IPS-20b (cell line): Measurements from ENCODE around the gene RAB11FIP4.
A peak's percentile ranks its signal among the peaks of the same experiment; 100 is the strongest.

Experiments used
- H3K27ac ChIP-seq: one replicate; pipeline ENCODE4 v1.5.1; 2013; ENCODE audit warnings: low read length
- H3K27me3 ChIP-seq: 2 replicates; pipeline ENCODE4 v1.6.1; 2013; ENCODE audit warnings: mild to moderate bottlenecking, low read length, inconsistent platforms; ENCODE audit not compliant: insufficient read depth
- H3K36me3 ChIP-seq: 2 replicates; pipeline ENCODE4 v1.6.1; 2013; ENCODE audit warnings: low read depth, mild to moderate bottlenecking, inconsistent platforms, low read length, moderate library complexity; ENCODE audit not compliant: insufficient read depth
- H3K4me1 ChIP-seq: 2 replicates; pipeline ENCODE4 v1.6.1; 2013; ENCODE audit warnings: mild to moderate bottlenecking, control low read depth, inconsistent platforms, low read length, moderate library complexity; ENCODE audit not compliant: insufficient read depth
- H3K4me3 ChIP-seq: 2 replicates; pipeline ENCODE4 v1.5.1; 2013; ENCODE audit warnings: mild to moderate bottlenecking, low read length, inconsistent platforms
- H3K9ac ChIP-seq: 2 replicates; pipeline ENCODE4 v1.6.1; 2013; ENCODE audit warnings: low read depth, mild to moderate bottlenecking, inconsistent platforms, low read length, moderate library complexity
- H3K9me3 ChIP-seq: 2 replicates; pipeline ENCODE4 v1.6.1; 2013; ENCODE audit warnings: mild to moderate bottlenecking, low read depth, low read length, inconsistent platforms; ENCODE audit not compliant: insufficient read depth

RAB11FIP4 gene

DNA sequence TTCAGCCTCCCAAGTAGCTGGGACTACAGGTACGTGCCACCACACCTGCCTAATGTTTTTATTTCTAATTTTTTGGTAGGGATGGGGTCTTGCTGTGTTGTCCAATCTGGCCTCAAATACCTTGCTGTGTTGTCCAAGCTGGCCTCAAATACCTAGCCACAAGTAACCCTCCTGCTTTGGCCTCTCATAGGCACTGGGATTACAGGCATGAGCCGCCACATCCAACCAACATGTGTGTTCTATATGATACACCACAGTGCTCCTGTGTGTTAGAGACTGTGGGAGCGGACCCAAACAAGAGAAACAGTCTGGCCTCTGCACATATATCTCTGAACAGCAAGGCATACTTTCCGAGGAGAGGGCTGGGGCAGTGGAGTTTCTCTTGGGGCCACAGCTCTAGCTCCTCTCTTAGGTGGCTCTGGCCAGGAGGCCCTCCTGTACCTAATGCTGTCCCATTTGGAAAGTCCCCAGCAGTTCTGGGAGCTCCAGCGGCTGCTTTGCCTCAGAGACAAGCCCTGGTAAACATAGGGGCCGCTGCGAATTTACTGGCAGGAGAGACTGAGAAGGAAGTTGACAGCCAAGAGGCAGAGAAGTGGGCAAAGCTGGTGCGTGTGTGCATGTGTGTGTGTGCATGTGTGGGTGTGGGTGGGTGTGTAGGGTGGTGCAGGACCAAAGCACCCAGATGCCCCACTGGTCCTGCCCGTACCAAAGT lies 95.0 kb downstream of the RAB11FIP4 start:
- Histone ChIP-seq H3K27ac (no peak overlapping the region), H3K4me3 (peak overlapping the region; percentile 63; the same call in 1 of the 2 replicates), H3K36me3 (no peaks in the 10 kb centered on the region), H3K4me1 (peaks cover 23% of the 10 kb centered on the region), H3K9ac (no peak overlapping the region), H3K9me3 (no peaks in the 10 kb centered on the region), H3K27me3 (peaks cover 16% of the 10 kb centered on the region)

DNA sequence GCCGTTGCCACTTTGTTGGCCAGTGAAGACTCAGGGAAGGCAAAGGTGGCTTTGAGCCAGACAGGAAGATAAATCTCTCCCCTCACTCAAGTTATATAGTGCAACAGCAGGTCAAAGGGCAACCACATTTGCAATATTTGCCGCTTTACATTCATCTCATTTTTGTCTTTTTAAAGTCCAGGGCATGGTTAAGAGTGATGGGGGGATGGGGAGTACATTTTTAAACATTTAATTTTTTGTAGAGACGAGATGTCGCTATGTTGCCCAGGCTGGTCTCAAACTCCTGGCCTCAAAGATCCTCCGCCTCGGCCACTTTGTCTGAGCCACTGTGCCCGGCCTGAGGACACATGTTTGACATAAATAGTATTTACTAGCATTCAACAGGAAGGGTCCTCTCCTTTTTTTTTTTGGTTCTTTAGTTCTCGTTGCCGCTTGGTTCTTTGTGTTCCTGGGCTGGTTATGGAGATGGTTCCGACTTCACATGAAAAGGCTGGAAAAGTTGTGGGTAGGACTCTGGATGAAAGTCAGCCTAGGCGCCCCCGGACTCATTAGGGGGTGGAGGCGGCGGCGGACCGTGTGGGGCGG lies 95.7 kb downstream of the RAB11FIP4 start:
- peak overlapping the region; percentile 63 for H3K4me3 ChIP-seq

DNA sequence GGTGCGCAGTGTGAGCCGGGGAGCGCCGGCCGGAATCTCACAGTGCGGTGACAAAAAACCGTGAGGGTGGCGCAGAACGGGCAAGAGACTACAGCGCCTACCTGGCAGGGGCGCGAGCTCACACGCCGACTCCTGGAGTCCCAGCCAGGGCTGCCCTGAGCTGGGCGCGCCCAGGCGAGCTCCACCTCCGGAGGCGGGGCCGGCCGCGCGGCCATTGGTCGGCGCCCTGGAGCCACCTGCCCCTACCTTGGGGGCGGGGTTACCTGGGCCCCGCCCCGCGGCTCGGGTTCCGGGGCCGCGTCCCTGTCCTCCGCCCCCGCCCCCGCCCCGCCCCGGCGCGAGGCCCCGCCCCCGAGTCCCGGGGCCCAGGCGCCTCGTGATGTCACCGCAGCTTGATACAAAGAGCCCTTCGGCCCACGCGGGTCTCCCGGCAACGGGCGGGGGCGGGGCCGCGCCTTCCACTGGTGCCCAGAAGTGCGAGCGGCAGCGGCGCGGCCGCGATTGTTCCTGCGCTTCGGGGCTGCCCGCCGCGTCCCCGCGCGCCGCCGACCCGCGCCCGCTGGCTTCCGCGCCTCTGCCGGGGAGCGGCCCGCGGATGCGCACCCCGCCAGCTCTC lies 96.3 kb downstream of the RAB11FIP4 start:
- H3K9me3 ChIP-seq, result no peaks in the 10 kb centered on the region
- peak overlapping the region; percentile 73; the same call in 1 of the 2 replicates for H3K9ac ChIP-seq
- peak overlapping the region; percentile 80 for H3K4me3 ChIP-seq
- H3K27me3 ChIP-seq, result peaks cover 16% of the 10 kb centered on the region
- peak overlapping the region; percentile 7 for H3K27ac ChIP-seq
- H3K36me3 ChIP-seq, result no peaks in the 10 kb centered on the region
- H3K4me1 ChIP-seq, result peaks cover 23% of the 10 kb centered on the region

More for the DNA sequence above, 95.7 kb downstream of the RAB11FIP4 start:
- Histone ChIP-seq H3K9ac (peak overlapping the region; percentile 71; the same call in 1 of the 2 replicates), H3K4me1 (peaks cover 23% of the 10 kb centered on the region), H3K27me3 (peaks cover 16% of the 10 kb centered on the region), H3K27ac (peak overlapping the region; percentile 7), H3K36me3 (no peaks in the 10 kb centered on the region), H3K9me3 (no peaks in the 10 kb centered on the region)

DNA sequence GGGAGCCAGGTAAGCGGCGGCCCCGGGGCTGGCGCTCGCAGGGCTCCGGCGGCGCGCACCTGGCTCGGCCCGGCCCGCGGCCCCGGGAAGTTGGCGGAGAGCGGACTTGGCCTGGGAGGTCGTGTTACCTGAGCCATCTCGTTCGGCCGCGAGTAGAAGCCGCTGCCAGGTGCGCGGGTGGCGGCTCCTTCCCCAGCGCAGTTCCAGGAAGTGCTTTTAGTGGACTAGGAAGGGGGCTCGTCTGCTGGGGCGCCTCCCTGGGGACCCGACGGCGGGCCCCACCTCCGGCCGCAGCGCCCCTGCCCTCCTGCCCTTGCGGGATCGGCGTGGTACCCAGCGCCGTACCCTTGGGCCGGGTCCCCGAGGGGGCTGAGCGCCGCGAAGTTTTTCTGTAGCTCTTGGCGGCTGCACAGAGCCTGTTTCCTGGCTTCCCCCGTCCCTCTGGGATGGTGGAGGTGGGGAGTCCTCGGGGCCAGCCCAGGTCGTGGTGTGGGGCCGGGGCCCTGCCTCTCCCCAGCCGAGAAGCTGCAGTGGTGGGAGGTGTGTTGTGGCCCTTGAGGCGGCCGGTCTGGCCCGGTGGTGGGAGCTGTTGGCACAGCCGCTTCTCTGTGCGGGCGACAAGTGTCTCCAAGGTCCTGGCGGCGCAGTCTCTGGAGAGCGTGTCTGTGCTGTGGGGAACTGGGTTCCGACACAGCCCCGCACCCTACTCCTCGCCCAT lies 96.9 kb downstream of the RAB11FIP4 start:
- Histone ChIP-seq H3K36me3 (no peaks in the 10 kb centered on the region), H3K9ac (peak overlapping the region; percentile 73; the same call in 1 of the 2 replicates), H3K4me1 (peaks cover 23% of the 10 kb centered on the region), H3K4me3 (peak overlapping the region; percentile 80), H3K27me3 (peaks cover 16% of the 10 kb centered on the region), H3K9me3 (no peaks in the 10 kb centered on the region), H3K27ac (no peak overlapping the region)

DNA sequence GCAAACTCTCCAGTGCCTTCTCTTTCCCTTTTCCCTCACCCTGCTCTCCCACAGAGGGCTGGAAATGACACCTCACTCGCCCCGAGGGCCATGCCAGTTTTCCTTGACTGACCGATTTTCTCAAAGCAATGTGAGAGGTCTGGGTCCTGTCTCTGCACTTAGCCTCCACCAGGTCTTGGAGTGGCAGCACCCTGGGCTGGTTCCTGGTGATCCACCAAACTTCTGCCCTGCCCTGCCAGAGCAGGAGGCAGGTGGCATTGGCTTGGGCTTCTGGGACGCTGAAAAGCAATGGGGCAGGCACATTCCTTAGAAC lies 97.5 kb downstream of the RAB11FIP4 start:
- no peaks in the 10 kb centered on the region for H3K36me3 ChIP-seq
- H3K9ac ChIP-seq, result peak overlapping the region; percentile 73; the same call in 1 of the 2 replicates
- no peaks in the 10 kb centered on the region for H3K9me3 ChIP-seq
- peak overlapping the region; percentile 80 for H3K4me3 ChIP-seq
- peaks cover 23% of the 10 kb centered on the region for H3K4me1 ChIP-seq
- H3K27ac ChIP-seq, result no peak overlapping the region
- peaks cover 16% of the 10 kb centered on the region for H3K27me3 ChIP-seq

DNA sequence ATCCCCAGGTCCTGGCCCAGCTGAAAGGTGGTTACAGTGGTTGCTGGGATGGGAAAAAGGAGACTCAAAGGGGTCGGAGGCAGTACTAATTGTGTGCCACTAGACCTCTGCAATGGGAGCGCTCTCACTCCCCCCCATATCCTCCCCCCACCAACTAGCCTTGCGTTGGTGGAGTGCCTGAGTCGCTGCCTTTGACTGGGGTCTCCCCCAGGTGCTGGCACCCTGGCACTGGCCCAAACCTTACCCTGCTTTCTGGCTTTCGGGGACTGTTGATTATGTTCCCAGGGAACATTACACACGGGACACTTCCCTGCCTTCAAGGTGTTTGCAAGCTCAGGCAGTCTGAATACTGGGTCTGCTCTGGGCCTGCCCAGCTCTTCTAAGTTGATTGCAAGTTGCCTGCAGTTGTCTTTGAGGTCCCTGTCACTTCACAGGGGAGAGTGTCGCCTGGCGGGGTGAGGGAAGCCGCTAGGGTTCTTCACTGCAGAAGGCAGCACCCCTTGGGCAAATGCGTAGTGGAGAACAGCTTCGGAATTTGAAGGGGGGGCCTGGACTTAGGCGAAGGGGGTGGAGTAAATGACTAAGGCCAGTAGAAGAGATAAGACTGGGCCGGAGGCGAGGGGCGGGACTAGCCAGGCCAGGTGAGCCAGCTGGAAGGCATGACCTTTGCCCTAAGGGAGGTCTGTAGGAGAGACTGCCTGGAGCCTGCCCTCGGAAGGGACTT lies 98.0 kb downstream of the RAB11FIP4 start:
- Histone ChIP-seq H3K4me3 (peak overlapping the region; percentile 80), H3K27me3 (peaks cover 16% of the 10 kb centered on the region), H3K36me3 (no peaks in the 10 kb centered on the region), H3K9me3 (no peaks in the 10 kb centered on the region), H3K27ac (no peak overlapping the region), H3K4me1 (peaks cover 26% of the 10 kb centered on the region), H3K9ac (peak overlapping the region; percentile 73; the same call in 1 of the 2 replicates)

DNA sequence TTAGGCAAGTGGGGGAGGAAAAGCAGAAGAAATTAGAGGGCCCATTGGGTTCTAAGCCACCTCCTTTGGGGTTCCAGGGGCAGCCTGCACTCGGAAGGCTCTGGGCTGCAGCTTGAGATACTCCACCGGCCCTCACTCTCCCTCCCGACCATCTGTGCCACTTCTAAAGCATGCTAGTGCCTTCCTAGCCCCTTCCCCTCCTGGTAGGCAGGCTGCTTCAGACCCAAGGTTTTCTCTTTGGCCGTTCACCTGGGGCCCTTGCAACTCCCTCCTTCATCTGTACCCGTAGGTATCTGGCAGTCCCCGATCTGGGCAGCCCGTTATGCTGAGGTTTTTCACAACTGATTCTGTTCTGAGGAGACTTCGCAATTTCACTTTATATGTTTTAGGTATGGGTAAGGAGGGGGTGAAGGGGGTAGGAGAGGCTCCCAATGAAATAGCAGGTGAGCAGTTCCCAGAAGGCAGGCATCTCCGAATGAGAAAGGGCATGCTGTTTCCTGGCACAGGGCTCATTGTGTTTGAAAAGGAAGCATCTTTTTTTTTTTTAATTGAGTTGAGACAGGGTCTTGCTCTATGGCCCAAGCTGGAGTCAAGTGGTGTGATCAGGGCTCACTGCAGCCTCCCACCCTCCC lies 98.7 kb downstream of the RAB11FIP4 start:
- no peaks in the 10 kb centered on the region for H3K9me3 ChIP-seq
- H3K9ac ChIP-seq, result peak overlapping the region; percentile 27; the same call in 1 of the 2 replicates
- peaks cover 26% of the 10 kb centered on the region for H3K4me1 ChIP-seq
- H3K4me3 ChIP-seq, result peak overlapping the region; percentile 80
- peaks cover 16% of the 10 kb centered on the region for H3K27me3 ChIP-seq
- H3K27ac ChIP-seq, result no peak overlapping the region
- H3K36me3 ChIP-seq, result no peaks in the 10 kb centered on the region

DNA sequence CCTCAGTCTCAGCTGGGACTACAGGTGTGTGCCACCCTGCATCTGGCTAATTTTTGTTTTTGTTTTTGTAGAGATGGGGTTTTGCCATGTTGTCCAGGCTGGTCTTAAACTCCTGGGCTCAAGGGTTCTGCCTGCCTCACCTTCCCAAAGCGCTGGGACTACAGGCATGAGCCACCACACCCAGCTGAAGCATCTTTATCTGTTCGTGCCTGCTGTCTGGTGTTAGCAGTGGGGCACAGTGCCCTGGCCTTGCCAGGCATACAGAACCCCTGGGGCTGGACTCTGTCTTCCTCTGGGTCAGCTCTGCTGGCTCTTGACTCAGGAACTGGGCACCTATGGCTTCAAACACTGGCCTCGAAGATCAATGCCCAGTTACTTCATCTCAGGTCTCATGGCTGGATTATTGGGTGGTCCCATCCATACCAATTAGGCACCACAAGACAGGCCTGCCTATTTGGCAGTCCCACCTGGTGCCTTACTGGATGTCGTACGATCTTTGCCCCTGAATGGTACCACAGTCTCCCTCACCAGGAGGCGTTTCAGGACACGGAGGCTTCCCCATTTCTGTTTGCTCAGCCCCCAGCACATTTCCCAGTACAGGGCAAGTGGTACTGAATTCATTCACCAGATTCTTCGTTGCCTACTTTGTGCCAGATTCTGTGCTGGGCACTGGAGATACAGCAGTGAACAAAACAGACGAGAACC lies 99.3 kb downstream of the RAB11FIP4 start:
- Histone ChIP-seq H3K27me3 (peaks cover 16% of the 10 kb centered on the region), H3K4me3 (peak overlapping the region; percentile 80; the same call in 1 of the 2 replicates), H3K4me1 (peaks cover 26% of the 10 kb centered on the region), H3K9me3 (no peaks in the 10 kb centered on the region), H3K27ac (no peak overlapping the region), H3K36me3 (no peaks in the 10 kb centered on the region), H3K9ac (peak overlapping the region; percentile 27; the same call in 1 of the 2 replicates)

DNA sequence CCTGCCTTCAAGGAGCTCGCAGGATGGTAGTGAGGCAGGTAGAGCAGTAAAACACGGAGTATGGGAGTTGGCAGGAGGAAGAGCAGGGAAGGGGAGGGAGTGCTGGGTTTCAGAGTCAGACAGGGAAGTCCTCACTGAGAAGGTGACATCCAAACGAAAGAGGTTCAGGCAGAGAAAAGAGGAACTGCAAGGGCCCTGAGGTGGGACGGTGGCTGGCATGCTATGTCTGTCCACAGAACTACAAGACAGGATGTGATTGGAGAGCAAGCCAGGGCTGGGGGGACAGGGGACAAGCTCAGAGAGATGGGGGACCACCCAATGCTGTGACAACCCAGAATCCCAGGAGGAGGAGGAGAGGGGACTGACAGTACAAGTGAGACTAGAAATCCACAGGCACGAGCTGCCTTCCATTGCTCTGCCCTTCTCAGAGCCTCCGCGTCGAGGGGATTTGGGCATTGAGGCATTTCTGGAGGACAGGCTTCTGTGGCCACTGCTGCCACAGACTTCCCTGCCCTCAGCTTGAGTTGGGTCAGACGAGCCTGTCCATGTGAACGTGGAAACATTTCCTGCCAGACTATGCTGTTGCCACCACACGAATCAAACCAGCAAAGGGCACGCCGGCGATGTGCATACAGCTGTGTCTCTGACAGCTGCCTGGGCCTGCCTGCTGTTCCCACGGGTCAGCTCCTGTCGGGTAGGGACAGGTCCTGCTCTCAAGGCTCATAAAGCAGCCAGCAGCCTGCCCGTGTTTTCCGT lies 100.1 kb downstream of the RAB11FIP4 start:
- H3K36me3 ChIP-seq, result no peaks in the 10 kb centered on the region
- H3K27me3 ChIP-seq, result peaks cover 13% of the 10 kb centered on the region
- H3K9ac ChIP-seq, result 0 out of 2 replicates have a peak overlapping the region, but pooled peaks have one; percentile 27
- H3K4me1 ChIP-seq, result peaks cover 29% of the 10 kb centered on the region
- no peak overlapping the region for H3K27ac ChIP-seq
- H3K9me3 ChIP-seq, result no peaks in the 10 kb centered on the region
- no peak overlapping the region for H3K4me3 ChIP-seq

DNA sequence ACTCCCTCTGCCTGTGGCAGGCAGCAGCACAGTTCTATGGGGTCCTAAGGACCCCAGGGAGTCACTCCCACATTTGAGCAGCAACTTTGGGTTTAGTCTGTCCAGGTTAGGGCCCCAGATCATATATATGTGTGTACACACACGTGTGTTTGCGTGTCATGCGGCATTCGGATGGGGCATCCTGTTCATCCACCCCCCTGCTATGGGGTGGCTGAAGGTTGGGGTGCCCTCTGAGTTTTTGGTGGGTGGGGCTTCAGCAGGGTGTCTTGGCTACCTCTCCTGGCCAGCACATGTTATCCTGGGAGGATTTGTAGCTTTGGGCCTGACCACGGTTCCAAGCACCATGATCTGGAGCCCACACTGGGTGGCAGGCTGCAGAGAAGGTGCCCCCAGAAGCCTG lies 100.7 kb downstream of the RAB11FIP4 start:
- Histone ChIP-seq H3K27ac (no peak overlapping the region), H3K9me3 (no peaks in the 10 kb centered on the region), H3K36me3 (no peaks in the 10 kb centered on the region), H3K4me1 (peaks cover 26% of the 10 kb centered on the region), H3K4me3 (no peak overlapping the region), H3K27me3 (peaks cover 13% of the 10 kb centered on the region), H3K9ac (no peak overlapping the region)
